ENCODE data around the gene FGFBP1. TPM values are rescaled to one million over a fixed set of nuclear protein-coding genes. Genes with fewer than 3 reads are reported as not detected.

Gene FGFBP1
- total RNA-seq, 1 donor from 2014 or later = not detected

DNA sequence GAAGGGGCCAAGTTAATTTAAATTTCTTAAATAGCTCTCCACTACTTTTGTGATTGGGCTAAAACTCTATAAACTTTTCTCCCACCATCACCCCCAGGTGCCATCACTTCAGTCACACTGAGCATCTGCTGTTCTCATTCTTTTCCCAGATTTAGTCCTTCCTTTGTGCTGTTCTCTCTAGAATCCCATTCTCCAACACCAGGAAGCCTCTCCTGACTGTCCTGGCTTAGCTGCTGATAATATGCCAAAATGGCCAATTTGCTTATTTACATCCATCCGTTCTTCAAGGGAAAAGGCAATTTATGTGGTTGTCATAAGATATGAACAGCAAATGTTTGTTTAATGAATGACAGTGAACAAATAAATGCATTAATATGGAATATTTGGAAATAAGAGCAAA is 44.1 kb downstream of the FGFBP1 start:
- ChIA-PET CTCF (interaction anchor here (2.7 kb wide), 1 partner anchor 12 kb away, joined by 7 read pairs; no protein-coding TSS in a partner anchor), POLR2A (no interaction called here)
- intact Hi-C loops (cut with micrococcal nuclease) = no loop called here
- DNase-seq = no peak
- no peak for ATAC-seq (ENCODE audit: low read depth)
- no peaks in the 10 kb centered on the region for H3K9me3 Mint-ChIP-seq
- H3K27ac Mint-ChIP-seq = no peak overlapping the region
- H3K27me3 Mint-ChIP-seq = peaks cover 11% of the 10 kb centered on the region
- H3K36me3 Mint-ChIP-seq (ENCODE audit: low read depth) = no peaks in the 10 kb centered on the region
- TF ChIP-seq, protein P1, sequence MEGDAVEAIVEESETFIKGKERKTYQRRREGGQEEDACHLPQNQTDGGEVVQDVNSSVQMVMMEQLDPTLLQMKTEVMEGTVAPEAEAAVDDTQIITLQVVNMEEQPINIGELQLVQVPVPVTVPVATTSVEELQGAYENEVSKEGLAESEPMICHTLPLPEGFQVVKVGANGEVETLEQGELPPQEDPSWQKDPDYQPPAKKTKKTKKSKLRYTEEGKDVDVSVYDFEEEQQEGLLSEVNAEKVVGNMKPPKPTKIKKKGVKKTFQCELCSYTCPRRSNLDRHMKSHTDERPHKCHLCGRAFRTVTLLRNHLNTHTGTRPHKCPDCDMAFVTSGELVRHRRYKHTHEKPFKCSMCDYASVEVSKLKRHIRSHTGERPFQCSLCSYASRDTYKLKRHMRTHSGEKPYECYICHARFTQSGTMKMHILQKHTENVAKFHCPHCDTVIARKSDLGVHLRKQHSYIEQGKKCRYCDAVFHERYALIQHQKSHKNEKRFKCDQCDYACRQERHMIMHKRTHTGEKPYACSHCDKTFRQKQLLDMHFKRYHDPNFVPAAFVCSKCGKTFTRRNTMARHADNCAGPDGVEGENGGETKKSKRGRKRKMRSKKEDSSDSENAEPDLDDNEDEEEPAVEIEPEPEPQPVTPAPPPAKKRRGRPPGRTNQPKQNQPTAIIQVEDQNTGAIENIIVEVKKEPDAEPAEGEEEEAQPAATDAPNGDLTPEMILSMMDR (IDR thresholded peaks at IDR 0.05) = no peak
- H3K4me1 Mint-ChIP-seq = peaks cover 23% of the 10 kb centered on the region
- no peak overlapping the region for H3K4me3 Mint-ChIP-seq

DNA sequence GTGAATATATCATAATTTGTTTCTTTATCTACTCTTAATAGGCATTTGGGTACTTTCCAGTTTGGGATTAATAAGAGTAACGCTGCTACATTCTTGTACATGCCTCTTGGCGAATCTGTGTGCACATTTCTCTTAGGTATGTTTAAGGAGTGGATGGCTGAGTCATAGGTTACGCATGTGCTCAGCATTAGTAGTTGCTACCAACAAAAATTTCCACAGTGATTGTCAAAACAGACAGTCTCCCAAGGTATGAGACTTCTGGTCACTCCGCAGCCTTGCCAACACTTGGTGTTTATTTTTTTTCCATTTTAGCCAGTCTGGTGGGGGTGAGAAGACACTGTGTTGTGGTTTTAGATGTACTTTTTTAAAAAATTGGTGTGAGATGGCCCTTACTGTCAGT is 44.6 kb downstream of the FGFBP1 start:
- H3K4me3 Mint-ChIP-seq = no peak overlapping the region
- TF ChIP-seq, protein P1 (IDR thresholded peaks at IDR 0.05) = no peak
- H3K9me3 Mint-ChIP-seq = no peaks in the 10 kb centered on the region
- DNase-seq = no peak
- peaks cover 11% of the 10 kb centered on the region for H3K27me3 Mint-ChIP-seq
- no peaks in the 10 kb centered on the region for H3K36me3 Mint-ChIP-seq (ENCODE audit: low read depth)
- ChIA-PET POLR2A (no interaction called here), CTCF (interaction anchor here (2.7 kb wide), 1 partner anchor 12 kb away, joined by 7 read pairs; no protein-coding TSS in a partner anchor)
- peaks cover 23% of the 10 kb centered on the region for H3K4me1 Mint-ChIP-seq
- no peak for ATAC-seq (ENCODE audit: low read depth)
- H3K27ac Mint-ChIP-seq = no peak overlapping the region
- intact Hi-C loops (cut with micrococcal nuclease) = no loop called here

DNA sequence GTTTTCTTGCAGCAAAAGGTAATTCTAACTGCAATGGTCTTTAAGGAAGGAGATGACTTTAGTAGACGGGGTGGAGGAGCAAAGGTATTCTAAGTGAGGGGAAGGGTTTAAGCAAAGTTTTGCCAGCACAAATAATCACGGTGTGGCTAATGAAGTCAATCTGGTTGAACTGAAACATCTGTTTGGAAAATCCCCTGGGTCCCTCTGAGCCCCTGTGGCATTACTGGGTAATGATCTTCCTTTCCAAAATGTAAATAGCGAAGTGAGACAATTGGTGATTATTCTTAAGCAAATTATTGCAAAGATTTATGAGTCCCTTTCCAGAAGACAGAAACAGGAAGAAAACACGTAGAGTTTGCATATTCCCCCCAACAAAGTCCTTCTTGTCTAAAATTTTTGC is 47.2 kb downstream of the FGFBP1 start:
- ATAC-seq (ENCODE audit: low read depth) (peak; percentile 66), DNase-seq (no peak)
- H3K4me1 Mint-ChIP-seq = peaks cover 23% of the 10 kb centered on the region
- POLR2A ChIA-PET = no interaction called here
- H3K36me3 Mint-ChIP-seq (ENCODE audit: low read depth) = no peaks in the 10 kb centered on the region
- no peaks in the 10 kb centered on the region for H3K9me3 Mint-ChIP-seq
- no peak overlapping the region for H3K4me3 Mint-ChIP-seq
- CTCF ChIA-PET = interaction anchor here (1.2 to 1.8 kb wide), 3 partner anchors 9 to 86 kb away, joined by 4 to 7 read pairs (median 6); no protein-coding TSS in a partner anchor
- TF ChIP-seq, protein P1 (IDR thresholded peaks at IDR 0.05) = no peak
- no peak overlapping the region for H3K27ac Mint-ChIP-seq
- peaks cover 7% of the 10 kb centered on the region for H3K27me3 Mint-ChIP-seq
- intact Hi-C loops (cut with micrococcal nuclease) = loop anchor here (2.0 kb wide), 1 partner anchor 65 kb away; no protein-coding TSS in a partner anchor

- H3K27ac Mint-ChIP-seq = no peak overlapping the region
- TF ChIP-seq, protein P1 (IDR thresholded peaks at IDR 0.05) = no peak
- H3K36me3 Mint-ChIP-seq (ENCODE audit: low read depth) = no peaks in the 10 kb centered on the region
- peak; percentile 64 for ATAC-seq (ENCODE audit: low read depth)
- intact Hi-C loops (cut with micrococcal nuclease) = loop anchor here (2.0 kb wide), 1 partner anchor 66 kb away; no protein-coding TSS in a partner anchor
- ChIA-PET POLR2A (interaction anchor here (1.3 kb wide), 1 partner anchor 42 kb away, joined by 3 read pairs; no protein-coding TSS in a partner anchor), CTCF (interaction anchor here (1.2 to 1.8 kb wide), 3 partner anchors 8 to 85 kb away, joined by 4 to 7 read pairs (median 6); no protein-coding TSS in a partner anchor)
- H3K27me3 Mint-ChIP-seq = peaks cover 7% of the 10 kb centered on the region
- peak overlapping the region; percentile 24 for H3K4me3 Mint-ChIP-seq
- DNase-seq = no peak
- no peaks in the 10 kb centered on the region for H3K9me3 Mint-ChIP-seq
- H3K4me1 Mint-ChIP-seq = peaks cover 23% of the 10 kb centered on the region
Measured at GRCh38 chr4:15890246-15890829, 48.2 kb downstream of the FGFBP1 start.

GRCh38 chr4:15888515-15888914 is 50.0 kb downstream of the FGFBP1 start:
- H3K4me3 Mint-ChIP-seq = no peak overlapping the region
- H3K4me1 Mint-ChIP-seq = peaks cover 23% of the 10 kb centered on the region
- H3K36me3 Mint-ChIP-seq (ENCODE audit: low read depth) = no peaks in the 10 kb centered on the region
- POLR2A ChIA-PET = no interaction called here
- CTCF ChIA-PET = interaction anchor here (1.3 kb wide), 1 partner anchor 68 kb away, joined by 4 read pairs; no protein-coding TSS in a partner anchor
- intact Hi-C loops (cut with micrococcal nuclease) = no loop called here
- DNase-seq (no peak), ATAC-seq (ENCODE audit: low read depth) (no peak)
- TF ChIP-seq, protein P1 (IDR thresholded peaks at IDR 0.05) = no peak
- H3K9me3 Mint-ChIP-seq = no peaks in the 10 kb centered on the region
- H3K27me3 Mint-ChIP-seq = peaks cover 7% of the 10 kb centered on the region
- H3K27ac Mint-ChIP-seq = no peak overlapping the region

Other genes with a start within 250 kb of the FGFBP1 start
- 0.49 TPM in 1 of 2 replicates, not detected in the other for gene BST1, start 235.7 kb downstream of the FGFBP1 start, total RNA-seq
- gene CD38, start 160.4 kb downstream of the FGFBP1 start, total RNA-seq = 5.0 and 5.8 TPM in 2 replicates
- 0.20 and 0.39 TPM in 2 replicates for gene FGFBP2, start 24.4 kb upstream of the FGFBP1 start, total RNA-seq
- gene PROM1, start 145.3 kb upstream of the FGFBP1 start, total RNA-seq = not detected in 2 replicates